ENCODE data around the gene COG5. TPM values are rescaled to one million over a fixed set of nuclear protein-coding genes. Genes with fewer than 3 reads are reported as not detected.

COG5 gene
- total and polyA plus RNA-seq, 2 of the 4 experiments (the other 2 are of a cell fraction), result 18.5 to 27.4 TPM

DNA sequence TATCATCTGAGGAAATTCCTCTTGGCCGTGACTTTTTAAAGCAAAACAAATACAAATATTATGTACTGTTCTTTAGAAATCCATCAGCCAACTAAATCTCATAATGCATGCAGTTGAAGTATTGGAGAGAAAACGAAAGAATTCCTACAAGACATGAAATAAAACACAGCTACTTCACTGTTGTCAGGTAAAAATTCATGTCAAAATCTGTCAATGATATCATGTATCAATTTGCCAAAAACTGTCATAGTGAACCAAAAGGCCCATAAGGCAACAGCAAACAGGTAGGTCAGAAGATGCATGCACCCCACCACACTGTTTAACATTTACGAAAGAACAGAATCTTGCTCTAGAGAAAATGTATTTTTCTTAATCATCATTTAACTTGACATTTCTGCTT, 91.6 kb downstream of the COG5 start:
- BruUV-seq (replicated peaks), result no TSS peak
- Histone ChIP-seq H2AK5ac (ENCODE audit: low read depth, low read length) (no peak overlapping the region), H3K4me2 (ENCODE audit: low read depth, low read length) (no peak overlapping the region), H4K91ac (ENCODE audit: insufficient read depth, low read depth, low read length) (no peak overlapping the region), H3K4me1 (ENCODE audit: control insufficient read depth, insufficient read depth, low read length) (no peaks in the 10 kb centered on the region; the same call in 1 of the 2 replicates), H2BK120ac (ENCODE audit: low read depth, low read length) (no peak overlapping the region), H3K9me3 (ENCODE audit: control insufficient read depth, insufficient read depth, low read length) (no peaks in the 10 kb centered on the region), H2BK15ac (ENCODE audit: low read depth, low read length) (no peak overlapping the region), H3K79me1 (ENCODE audit: low read depth in 1 of 2, low read length in 2 of 2) (peaks cover 0 to 3% of the 10 kb centered on the region in 2 experiments; a peak in 2 of 4 replicates), H2BK20ac (ENCODE audit: low read depth, low read length) (no peak overlapping the region), H3K36me3 (ENCODE audit: control insufficient read depth, insufficient read depth, low read length) (no peaks in the 10 kb centered on the region), H2BK5ac (ENCODE audit: low read depth, low read length, poor library complexity, severe bottlenecking) (no peak overlapping the region), H3K56ac (ENCODE audit: extremely low read depth, insufficient read depth, low read length) (no peak overlapping the region), H4K5ac (ENCODE audit: low read depth, low read length) (no peak overlapping the region), H2AFZ (replicated peaks; ENCODE audit: low read length, poor library complexity) (no peak overlapping the region), H2AK9ac (replicated peaks; ENCODE audit: low read depth, low read length, poor library complexity) (no peak overlapping the region), H3K27ac (ENCODE audit: insufficient read depth, low read length) (no peak overlapping the region), H3K4me3 (ENCODE audit: insufficient read depth, low read depth, low read length) (no peak overlapping the region), H3K27me3 (ENCODE audit: control insufficient read depth, insufficient read depth, low read length) (no peaks in the 10 kb centered on the region), H3K18ac (ENCODE audit: low read depth, low read length) (no peak overlapping the region), H4K8ac (ENCODE audit: low read depth in 2 of 2, low read length in 2 of 2) (no peak overlapping the region), H3K4ac (ENCODE audit: low read depth, low read length) (no peak overlapping the region), H3K9ac (ENCODE audit: low read depth, low read length) (no peak overlapping the region), H3K14ac (replicated peaks; ENCODE audit: low read depth, low read length) (no peak overlapping the region), H3K23ac (ENCODE audit: low read depth, low read length) (no peak overlapping the region), H3K9me1 (ENCODE audit: insufficient read depth, low read length) (no peaks in the 10 kb centered on the region), H4K20me1 (ENCODE audit: insufficient read depth, low read length) (peaks cover 3% of the 10 kb centered on the region; the same call in 1 of the 2 replicates)
- POLR2A ChIA-PET (ENCODE audit: unreplicated experiment), result interaction anchor here (0.7 kb wide), 1 partner anchor 320 kb away, joined by 6 read pairs; no protein-coding TSS in a partner anchor
- CTCF ChIA-PET, result no interaction called here
- DNase-seq, result no peak
- ATAC-seq (ENCODE audit: low read depth), result no peak
- intact Hi-C loops (cut with micrococcal nuclease), result no loop called here
- dilution Hi-C loops (cut with HindIII; ENCODE audit: low sequenced_read_pairs, unreplicated experiment), result loop anchor here (25.0 kb wide), 1 partner anchor 240 kb away; no protein-coding TSS in a partner anchor
- in situ Hi-C loops (cut with MboI; ENCODE audit: low sequenced_read_pairs), result no loop called here
- TF ChIP-seq, protein P1, sequence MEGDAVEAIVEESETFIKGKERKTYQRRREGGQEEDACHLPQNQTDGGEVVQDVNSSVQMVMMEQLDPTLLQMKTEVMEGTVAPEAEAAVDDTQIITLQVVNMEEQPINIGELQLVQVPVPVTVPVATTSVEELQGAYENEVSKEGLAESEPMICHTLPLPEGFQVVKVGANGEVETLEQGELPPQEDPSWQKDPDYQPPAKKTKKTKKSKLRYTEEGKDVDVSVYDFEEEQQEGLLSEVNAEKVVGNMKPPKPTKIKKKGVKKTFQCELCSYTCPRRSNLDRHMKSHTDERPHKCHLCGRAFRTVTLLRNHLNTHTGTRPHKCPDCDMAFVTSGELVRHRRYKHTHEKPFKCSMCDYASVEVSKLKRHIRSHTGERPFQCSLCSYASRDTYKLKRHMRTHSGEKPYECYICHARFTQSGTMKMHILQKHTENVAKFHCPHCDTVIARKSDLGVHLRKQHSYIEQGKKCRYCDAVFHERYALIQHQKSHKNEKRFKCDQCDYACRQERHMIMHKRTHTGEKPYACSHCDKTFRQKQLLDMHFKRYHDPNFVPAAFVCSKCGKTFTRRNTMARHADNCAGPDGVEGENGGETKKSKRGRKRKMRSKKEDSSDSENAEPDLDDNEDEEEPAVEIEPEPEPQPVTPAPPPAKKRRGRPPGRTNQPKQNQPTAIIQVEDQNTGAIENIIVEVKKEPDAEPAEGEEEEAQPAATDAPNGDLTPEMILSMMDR (conservative IDR thresholded peaks at IDR 0.05; ENCODE audit: low read depth, low read length), result no peak
- no CpG with 5 or more reads among the region's 3 CpGs for WGBS, 2 experiments (ENCODE audit: extremely low coverage in 2 of 2, insufficient read length in 1 of 2)

Data from IMR-90 (cell line).